Measurements from ENCODE around the gene SPG11. TPM values are rescaled to one million over a fixed set of nuclear protein-coding genes. Genes with fewer than 3 reads are reported as not detected.
A peak's percentile ranks its signal among the peaks of the same experiment; 100 is the strongest.

The SPG11 gene
- total RNA-seq, 4 donors from 2014 or later = 45.2 to 82.8 (median 55.5) TPM

DNA sequence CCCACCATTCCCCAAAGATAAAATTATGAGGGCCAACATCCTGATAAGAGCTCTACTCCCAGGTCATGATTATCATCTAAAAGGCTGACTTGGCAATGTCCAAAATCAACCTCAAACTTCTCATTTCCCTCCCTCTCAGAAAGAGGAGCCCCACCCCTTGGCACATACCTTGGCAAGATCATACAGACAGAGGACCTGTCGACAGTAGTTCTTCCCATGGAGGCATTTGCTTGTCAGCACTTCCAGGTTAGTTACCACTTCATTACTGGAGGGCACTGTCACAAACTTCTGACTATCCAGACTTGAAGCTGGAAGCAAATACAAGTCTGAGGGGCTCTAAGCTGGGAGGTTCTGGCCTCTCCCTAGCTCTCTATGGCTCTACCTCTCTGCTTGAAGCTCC is 88.7 kb downstream of the SPG11 start:
- Histone ChIP-seq H3K4me3 (no peak overlapping the region), H3K27ac (no peak overlapping the region), H3K4me1 (no peaks in the 10 kb centered on the region), H3K27me3 (no peaks in the 10 kb centered on the region), H3K36me3 (peaks cover 0 to 47% of the 10 kb centered on the region in 2 donors), H3K9me3 (no peaks in the 10 kb centered on the region)
- WGBS, 2 donors (ENCODE audit: low coverage in 1 of 2) = 67 to 70% methylated on average over 1 of the region's 1 CpG
- ATAC-seq = no peak
- TF ChIP-seq EP300 (IDR thresholded peaks at IDR 0.05) (no peak), POLR2A (IDR thresholded peaks at IDR 0.05) (no peak), CTCF (IDR thresholded peaks at IDR 0.05) (no peak), POLR2AphosphoS5 (IDR thresholded peaks at IDR 0.05) (no peak)

- peaks cover 0 to 60% of the 10 kb centered on the region in 2 donors for H3K36me3 ChIP-seq
- no peaks in the 10 kb centered on the region for H3K27me3 ChIP-seq
- no peak for TF ChIP-seq POLR2AphosphoS5 (IDR thresholded peaks at IDR 0.05)
- TF ChIP-seq POLR2A (IDR thresholded peaks at IDR 0.05) = no peak
- TF ChIP-seq EP300 (IDR thresholded peaks at IDR 0.05) = no peak
- TF ChIP-seq CTCF (IDR thresholded peaks at IDR 0.05) = no peak
- H3K4me1 ChIP-seq = no peaks in the 10 kb centered on the region
- ATAC-seq = no peak
- no peak overlapping the region for H3K4me3 ChIP-seq
- H3K9me3 ChIP-seq = no peaks in the 10 kb centered on the region
- 100% methylated on average over 1 to 2 of the region's 6 CpGs for WGBS, 2 donors (ENCODE audit: low coverage in 1 of 2)
- no peak overlapping the region for H3K27ac ChIP-seq
Measured at GRCh38 chr15:44573386-44573785, 90.1 kb downstream of the SPG11 start.

- Histone ChIP-seq H3K27ac (no peak overlapping the region), H3K4me3 (no peak overlapping the region), H3K4me1 (no peaks in the 10 kb centered on the region), H3K36me3 (peaks cover 8 to 90% of the 10 kb centered on the region in 2 donors), H3K27me3 (no peaks in the 10 kb centered on the region), H3K9me3 (no peaks in the 10 kb centered on the region)
- ATAC-seq = no peak
- WGBS, 2 donors (ENCODE audit: low coverage in 1 of 2) = no CpG with 5 or more reads among the region's 4 CpGs
- TF ChIP-seq POLR2A (IDR thresholded peaks at IDR 0.05) = no peak
- no peak for TF ChIP-seq CTCF (IDR thresholded peaks at IDR 0.05)
- no peak for TF ChIP-seq EP300 (IDR thresholded peaks at IDR 0.05)
- no peak for TF ChIP-seq POLR2AphosphoS5 (IDR thresholded peaks at IDR 0.05)
Measured at GRCh38 chr15:44570361-44570760, 93.1 kb downstream of the SPG11 start.

DNA sequence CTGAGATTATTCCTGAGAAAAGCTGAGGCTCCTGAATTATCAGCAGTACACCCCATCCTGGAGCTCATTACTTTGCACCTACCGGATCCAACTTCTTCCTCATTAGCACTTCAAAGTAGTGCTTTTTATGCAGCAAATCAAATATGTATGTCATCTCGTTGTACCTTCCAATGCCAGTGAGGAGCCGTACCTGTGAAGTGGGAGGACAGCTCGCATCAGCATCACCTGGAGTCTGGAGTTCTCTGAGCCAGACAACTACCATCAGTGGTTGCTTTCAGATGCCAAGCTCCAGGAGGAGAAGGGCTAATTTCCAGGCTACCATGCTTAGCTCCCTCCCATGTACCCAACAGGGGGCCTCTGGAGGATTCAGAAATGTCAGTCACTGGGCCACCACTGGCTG is 94.1 kb downstream of the SPG11 start:
- Histone ChIP-seq H3K4me1 (no peaks in the 10 kb centered on the region), H3K9me3 (no peaks in the 10 kb centered on the region), H3K4me3 (no peak overlapping the region), H3K27ac (no peak overlapping the region), H3K27me3 (no peaks in the 10 kb centered on the region), H3K36me3 (peaks cover 8 to 98% of the 10 kb centered on the region in 2 donors)
- ATAC-seq = no peak
- TF ChIP-seq POLR2A (IDR thresholded peaks at IDR 0.05) (no peak), EP300 (IDR thresholded peaks at IDR 0.05) (no peak), POLR2AphosphoS5 (IDR thresholded peaks at IDR 0.05) (no peak)
- WGBS, 2 donors (ENCODE audit: low coverage in 1 of 2) = 80 to 93% methylated on average over 1 to 4 of the region's 4 CpGs

- H3K27me3 ChIP-seq = no peaks in the 10 kb centered on the region
- 67 to 100% methylated on average over 1 to 2 of the region's 3 CpGs for WGBS, 2 donors (ENCODE audit: low coverage in 1 of 2)
- no peak overlapping the region for H3K4me3 ChIP-seq
- no peaks in the 10 kb centered on the region for H3K4me1 ChIP-seq
- no peak for ATAC-seq
- TF ChIP-seq POLR2A (IDR thresholded peaks at IDR 0.05) = no peak
- no peak for TF ChIP-seq CTCF (IDR thresholded peaks at IDR 0.05)
- no peak for TF ChIP-seq EP300 (IDR thresholded peaks at IDR 0.05)
- no peak for TF ChIP-seq POLR2AphosphoS5 (IDR thresholded peaks at IDR 0.05)
- peak overlapping the region in 1 of 4 donors; percentile 11 for H3K27ac ChIP-seq
- H3K36me3 ChIP-seq = peaks cover 8 to 100% of the 10 kb centered on the region in 2 donors
- H3K9me3 ChIP-seq = no peaks in the 10 kb centered on the region
Measured at GRCh38 chr15:44568338-44568737, 95.1 kb downstream of the SPG11 start.
